ENCODE measurements around the gene MED12L.
A peak's percentile ranks its signal among the peaks of the same experiment; 100 is the strongest.

Gene MED12L

GRCh38 chr3:151305060-151305774, 219.8 kb downstream of the MED12L start:
- DNase-seq = no peak

GRCh38 chr3:151305775-151306151, 220.3 kb downstream of the MED12L start:
- DNase-seq = no peak

GRCh38 chr3:151306168-151306810, 220.8 kb downstream of the MED12L start:
- DNase-seq = no peak

- DNase-seq = no peak
Observed at GRCh38 chr3:151307131-151307530, 221.7 kb downstream of the MED12L start.

GRCh38 chr3:151307583-151308488, 222.4 kb downstream of the MED12L start:
- no peak for DNase-seq

GRCh38 chr3:151309566-151309965, 224.1 kb downstream of the MED12L start:
- DNase-seq = no peak

GRCh38 chr3:151312972-151313371, 227.5 kb downstream of the MED12L start:
- no peak for DNase-seq

- no peak for DNase-seq
Observed at GRCh38 chr3:151314137-151314536, 228.7 kb downstream of the MED12L start.

GRCh38 chr3:151314593-151314992, 229.1 kb downstream of the MED12L start:
- DNase-seq = no peak

- DNase-seq = no peak
Observed at GRCh38 chr3:151315136-151315535, 229.7 kb downstream of the MED12L start.

GRCh38 chr3:151315846-151316245, 230.4 kb downstream of the MED12L start:
- no peak for DNase-seq

GRCh38 chr3:151316267-151316991, 231.0 kb downstream of the MED12L start, which contains the start of gene GPR87:
Gene GPR87 (minus strand): TSS chr3:151316820. CDS start chr3:151300100, 16,720 bp downstream.
- DNase-seq = no peak

- DNase-seq = no peak
Observed at GRCh38 chr3:151318313-151318712, 232.8 kb downstream of the MED12L start.

GRCh38 chr3:151318991-151319390, 233.5 kb downstream of the MED12L start:
- no peak for DNase-seq

- no peak for DNase-seq
Observed at GRCh38 chr3:151319628-151320027, 234.2 kb downstream of the MED12L start.

GRCh38 chr3:151320131-151320530, 234.7 kb downstream of the MED12L start:
- no peak for DNase-seq

GRCh38 chr3:151321526-151321925, 236.1 kb downstream of the MED12L start:
- DNase-seq = no peak

- no peak for DNase-seq
Observed at GRCh38 chr3:151322511-151322910, 237.0 kb downstream of the MED12L start.

GRCh38 chr3:151327571-151328198, 242.2 kb downstream of the MED12L start:
- DNase-seq = no peak

GRCh38 chr3:151328298-151328995, 243.0 kb downstream of the MED12L start:
- peak; percentile 27 for DNase-seq

- no peak for DNase-seq
Observed at GRCh38 chr3:151329363-151329762, 243.9 kb downstream of the MED12L start, which contains the start of gene P2RY13. Gene P2RY13 (minus strand): TSS chr3:151329549. CDS start chr3:151329528, 21 bp downstream.
